ENCODE measurements around the gene ZSWIM3. TPM values are rescaled to one million over a fixed set of nuclear protein-coding genes. Genes with fewer than 3 reads are reported as not detected.

ZSWIM3 gene
- 4.4 and 5.3 TPM in 2 replicates for total RNA-seq

DNA sequence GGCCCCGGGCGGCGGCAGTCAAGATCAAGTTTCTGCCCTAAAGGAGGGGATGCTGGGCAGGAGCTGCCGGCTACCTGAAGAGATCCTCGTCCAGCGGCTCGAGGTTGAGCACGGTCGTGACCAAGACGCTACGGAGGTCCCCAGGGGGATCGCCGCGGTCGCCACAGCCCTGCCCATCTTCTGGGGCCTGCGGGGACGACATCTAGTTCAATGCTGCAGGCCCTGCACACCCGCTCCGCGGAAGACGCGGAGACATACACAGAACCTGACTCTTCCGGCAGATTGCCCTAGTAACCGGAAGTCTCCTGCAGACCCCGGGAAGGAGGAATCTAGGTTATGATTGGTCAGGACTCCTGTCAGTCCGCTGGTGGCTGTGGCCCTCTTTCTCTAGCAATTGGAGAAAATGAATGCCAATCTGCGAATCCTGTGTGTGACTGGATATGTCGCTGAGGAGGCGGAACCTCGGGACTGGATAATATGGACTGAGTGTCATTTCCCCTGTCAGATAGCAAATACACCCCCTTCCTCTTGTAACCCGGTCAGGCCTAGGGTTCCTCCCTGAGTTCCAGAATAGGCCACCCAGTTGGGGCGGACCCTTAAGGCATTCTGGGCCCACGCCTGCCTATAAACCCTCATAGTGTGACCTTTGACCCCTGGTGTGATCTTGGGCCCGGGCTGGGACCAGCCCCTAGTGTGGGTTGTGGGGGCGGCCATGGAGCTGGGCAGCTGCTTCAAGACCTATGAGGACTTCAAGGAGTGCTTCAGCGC is at the start of gene ZSWIM3, which contains the start of gene ACOT8:
ZSWIM3 (plus strand) TSS at position 501 of the 768 bp plus-strand sequence; CDS start at position 713, 212 bp downstream.
ACOT8 (minus strand) TSS at position 279 of the 768 bp plus-strand sequence; CDS start at position 202, 77 bp downstream.

DNA sequence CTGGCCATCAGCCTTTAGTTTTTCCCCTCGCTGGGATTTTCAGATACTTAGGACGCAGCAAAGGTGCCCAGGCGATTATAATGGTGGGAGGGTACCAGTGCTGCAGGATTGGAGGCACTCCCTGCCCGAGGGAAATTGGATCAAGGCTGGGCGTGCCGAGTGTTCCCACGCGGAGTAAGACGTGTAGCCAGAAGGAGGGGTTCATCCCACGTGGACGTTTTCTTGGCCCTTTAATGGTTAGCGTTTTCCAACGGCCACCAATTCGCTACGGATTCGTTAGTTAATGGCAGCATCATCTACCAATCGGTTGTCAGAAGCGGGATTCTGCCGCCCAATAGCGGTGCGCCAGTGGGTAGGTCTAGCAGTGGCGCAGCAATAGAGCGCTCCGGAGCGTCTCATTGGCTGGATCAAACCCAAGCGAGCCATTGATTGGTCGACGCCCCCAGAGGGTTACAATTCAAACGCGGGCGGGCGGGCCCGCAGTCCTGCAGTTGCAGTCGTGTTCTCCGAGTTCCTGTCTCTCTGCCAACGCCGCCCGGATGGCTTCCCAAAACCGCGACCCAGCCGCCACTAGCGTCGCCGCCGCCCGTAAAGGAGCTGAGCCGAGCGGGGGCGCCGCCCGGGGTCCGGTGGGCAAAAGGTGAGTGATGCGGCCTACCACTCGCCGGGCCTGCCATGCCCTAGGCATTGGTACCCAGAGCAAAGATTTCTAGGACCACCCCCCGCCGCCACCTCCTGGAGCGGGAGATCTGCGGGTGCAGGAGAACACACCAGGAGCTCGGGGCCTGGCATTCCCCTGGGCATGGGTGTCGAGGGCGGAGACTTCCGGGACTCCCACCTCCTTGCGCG is 45.0 kb upstream of the ZSWIM3 start, which contains the start of gene UBE2C:
UBE2C (plus strand) TSS at position 488 of the 849 bp plus-strand sequence; CDS start at position 540, 52 bp downstream.

DNA sequence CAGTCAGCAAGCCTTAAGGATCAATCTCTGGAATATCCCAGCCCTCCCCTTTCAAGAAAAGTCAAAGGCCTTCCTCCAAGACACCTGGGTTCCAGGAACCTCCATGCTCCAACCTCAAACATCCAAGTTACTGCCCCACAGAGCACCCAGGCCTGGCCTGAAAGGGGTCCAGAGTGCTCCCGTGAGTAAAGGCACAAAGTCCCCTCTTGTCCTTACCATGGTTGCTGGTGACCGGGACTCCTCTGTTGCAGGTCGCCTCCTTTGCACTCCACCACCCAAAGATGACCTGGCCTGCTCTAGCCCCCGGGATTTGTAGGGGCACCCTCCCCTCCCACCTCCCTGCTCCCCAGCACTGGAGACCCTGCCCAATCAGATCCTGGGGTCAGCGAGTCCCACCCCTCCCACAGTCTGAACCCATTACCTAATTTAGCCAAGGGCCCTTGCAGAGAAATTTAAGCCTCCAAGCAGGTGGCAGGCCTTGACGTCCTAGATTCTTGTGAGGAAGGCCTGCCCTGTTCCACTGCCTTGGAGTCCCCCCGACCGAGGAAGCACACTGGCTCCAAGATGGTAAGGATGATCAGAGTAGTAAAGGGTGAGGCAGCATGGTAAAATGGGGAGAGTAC is 30.3 kb upstream of the ZSWIM3 start, which contains the start of gene TNNC2:
TNNC2 (minus strand) TSS at position 283 of the 623 bp plus-strand sequence; CDS start at position 219, 64 bp downstream.

DNA sequence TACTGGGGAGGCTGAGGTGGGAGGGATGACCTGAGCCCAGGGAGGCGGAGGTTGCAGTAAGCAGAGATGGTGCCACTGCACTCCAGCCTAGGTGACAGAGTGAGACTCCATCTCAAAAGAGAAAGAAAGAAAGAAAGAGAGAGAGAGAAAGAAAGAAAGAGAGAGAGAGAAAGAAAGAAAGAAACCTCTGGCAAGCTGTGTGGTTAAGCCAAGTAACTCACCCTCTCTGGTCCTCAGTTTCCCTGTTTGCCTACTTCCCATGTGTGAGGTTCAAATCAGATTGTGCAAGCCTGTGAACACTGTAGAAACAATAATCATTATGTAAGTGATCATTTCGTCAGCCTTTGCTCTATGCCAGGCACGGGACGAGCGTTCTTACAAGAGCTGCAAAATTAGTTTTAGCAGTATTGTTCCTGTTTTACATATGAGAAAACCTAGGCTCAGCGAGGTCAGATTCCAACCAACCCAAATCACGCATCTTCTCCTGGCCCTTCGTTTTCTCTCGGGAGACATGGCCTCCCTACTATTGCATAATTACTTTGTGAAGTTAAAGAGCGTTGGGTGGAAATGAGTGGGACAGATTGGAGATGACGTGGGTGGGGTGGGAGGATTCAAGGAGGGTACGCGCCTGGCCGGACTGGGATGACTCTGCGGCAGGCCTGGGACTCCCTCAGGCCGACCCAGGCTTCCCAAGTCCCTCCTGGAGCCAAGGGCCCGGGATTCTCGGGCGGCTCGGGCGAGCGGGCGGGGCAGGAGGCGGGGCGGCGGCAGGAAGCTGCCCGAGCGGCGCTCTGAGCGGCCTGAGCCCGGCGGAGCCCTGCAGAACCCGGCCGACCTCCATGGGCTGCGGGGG is 24.2 kb upstream of the ZSWIM3 start, which contains the start of gene SNX21:
SNX21 (plus strand) TSS at position 770 of the 853 bp plus-strand sequence. CDS start 121 bp downstream, outside the sequence.

DNA sequence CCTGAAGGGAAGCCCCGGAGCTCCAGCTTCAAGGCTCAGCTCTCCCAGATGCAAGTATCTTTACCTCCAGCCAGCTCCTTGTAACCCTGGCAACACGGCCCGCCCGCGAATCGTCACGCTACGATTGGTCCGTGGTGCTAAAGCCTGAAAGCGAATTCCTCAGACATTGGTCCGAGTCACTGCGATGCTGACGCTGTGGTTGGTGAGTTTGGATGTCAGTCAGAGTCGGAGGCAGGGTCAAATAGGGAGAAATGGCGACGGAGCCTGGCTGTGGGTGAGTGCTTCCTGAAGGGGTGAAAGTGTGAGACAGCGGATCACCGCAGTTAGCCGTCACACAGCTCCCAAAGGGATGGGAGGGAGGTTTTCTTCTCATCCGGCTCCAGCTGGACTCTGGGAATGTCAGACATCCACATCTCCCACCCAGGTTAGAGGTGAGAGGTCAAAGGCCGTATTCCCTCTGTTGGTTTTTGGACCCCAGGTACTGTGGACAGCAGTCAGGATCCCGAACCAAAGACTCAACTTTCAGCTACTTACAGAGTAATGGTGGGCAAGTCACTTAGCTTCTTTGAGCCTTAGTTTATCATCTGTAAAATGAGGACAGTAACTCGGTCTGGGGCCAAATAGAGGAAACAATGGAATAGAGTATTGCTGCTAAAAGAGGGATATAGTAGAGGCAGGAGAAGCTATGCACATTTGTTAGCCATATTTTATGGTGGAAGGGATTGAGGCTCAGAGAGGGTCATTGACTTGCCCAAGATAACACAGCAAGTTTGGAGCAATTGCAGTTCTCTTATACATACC is 23.8 kb downstream of the ZSWIM3 start, which contains the start of gene ZSWIM1:
ZSWIM1 (plus strand) TSS at position 240 of the 801 bp plus-strand sequence. CDS start 1,366 bp downstream, outside the sequence.

DNA sequence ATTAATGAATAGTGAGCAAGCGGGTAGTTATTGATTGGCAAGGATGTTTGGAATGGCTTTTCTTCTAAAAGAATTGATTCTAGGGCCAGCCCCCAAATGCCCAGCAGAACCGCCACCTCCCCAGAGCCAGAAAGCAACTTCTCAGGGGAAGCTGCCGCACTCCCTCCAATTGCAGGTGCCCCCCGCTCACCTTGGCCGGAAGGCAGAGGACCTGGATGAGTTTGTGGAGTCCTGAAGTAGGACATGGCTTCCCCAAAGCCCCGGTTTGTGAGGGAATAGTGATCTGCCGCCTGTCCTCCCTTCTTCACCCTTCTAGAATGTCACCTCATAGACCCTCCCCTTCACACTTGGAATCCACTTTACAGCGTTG is 29.9 kb downstream of the ZSWIM3 start, which contains the start of gene SPATA25:
SPATA25 (minus strand) TSS at position 277 of the 370 bp plus-strand sequence; CDS start at position 245, 32 bp downstream.

DNA sequence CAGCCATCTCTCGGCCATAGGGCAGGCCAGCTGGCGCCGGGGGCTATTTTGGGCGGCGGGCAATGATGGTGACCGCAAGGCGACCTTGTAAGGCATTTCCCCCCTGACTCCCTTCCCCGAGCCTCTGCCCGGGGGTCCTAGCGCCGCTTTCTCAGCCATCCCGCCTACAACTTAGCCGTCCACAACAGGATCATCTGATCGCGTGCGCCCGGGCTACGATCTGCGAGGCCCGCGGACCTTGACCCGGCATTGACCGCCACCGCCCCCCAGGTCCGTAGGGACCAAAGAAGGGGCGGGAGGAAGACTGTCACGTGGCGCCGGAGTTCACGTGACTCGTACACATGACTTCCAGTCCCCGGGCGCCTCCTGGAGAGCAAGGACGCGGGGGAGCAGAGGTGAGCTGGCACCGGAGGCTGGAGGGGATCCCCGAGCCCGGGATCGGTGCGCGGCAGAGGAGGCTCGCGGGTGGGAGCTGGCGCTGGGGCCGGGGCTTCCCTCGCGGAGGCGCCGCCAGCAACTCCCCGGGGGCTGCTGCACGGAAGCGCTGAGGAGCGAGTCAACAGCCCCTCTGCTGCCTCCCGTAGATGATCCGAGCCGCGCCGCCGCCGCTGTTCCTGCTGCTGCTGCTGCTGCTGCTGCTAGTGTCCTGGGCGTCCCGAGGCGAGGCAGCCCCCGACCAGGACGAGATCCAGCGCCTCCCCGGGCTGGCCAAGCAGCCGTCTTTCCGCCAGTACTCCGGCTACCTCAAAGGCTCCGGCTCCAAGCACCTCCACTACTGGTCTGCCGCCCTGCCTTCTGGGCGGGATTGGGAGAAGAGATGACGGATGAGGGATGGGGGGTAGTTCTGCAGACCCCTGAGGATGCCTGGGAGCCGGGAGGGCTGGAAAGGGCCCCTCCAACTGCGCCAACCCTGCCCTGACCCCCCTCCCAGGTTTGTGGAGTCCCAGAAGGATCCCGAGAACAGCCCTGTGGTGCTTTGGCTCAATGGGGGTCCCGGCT is 33.9 kb downstream of the ZSWIM3 start, which contains the start of the genes CTSA and NEURL2:
CTSA (plus strand) TSS at position 351 of the 999 bp plus-strand sequence; CDS start at position 585, 234 bp downstream.
NEURL2 (minus strand) TSS at position 224 of the 999 bp plus-strand sequence; CDS start at position 7, 217 bp downstream.

DNA sequence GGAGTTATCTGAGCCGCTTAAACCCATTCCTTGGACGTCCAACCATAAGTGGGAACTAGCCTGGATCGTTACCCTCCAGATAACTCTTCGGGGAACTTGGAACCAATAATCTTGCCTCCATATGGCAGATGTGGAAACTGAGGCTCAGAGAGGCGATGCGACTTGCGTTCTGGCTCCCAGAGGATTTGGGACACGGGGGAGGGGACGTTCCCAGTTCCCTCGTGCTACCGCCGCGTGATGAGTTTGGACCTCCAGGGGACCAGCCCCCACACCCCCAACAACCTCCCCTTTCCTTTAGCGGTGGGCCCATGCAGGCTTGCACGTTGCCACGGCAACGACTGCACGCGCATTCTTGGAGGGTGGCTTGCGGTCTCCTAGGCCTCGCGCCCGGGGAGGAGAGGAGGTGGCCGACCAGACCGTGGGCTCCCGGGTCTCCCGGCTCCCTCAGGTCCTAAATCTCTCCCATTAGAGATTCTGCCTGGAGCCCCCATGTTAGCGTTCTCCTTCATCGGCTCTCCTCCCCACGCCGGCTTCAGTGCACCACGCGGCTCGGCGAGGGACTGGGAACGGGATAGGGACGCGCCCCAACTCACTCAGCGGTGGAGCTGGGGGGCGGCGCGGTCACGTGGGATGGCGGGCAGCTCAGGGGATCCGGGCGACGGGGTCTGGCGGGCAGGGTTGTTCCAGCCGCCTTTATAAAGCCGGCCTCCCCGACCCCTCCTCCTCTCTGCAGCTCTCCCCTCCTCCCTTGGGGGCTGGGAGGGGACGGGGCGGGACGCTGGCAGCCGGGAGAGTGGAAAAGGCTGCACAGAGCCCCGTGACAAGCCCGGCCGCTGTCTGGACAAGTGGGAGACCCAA is 54.3 kb downstream of the ZSWIM3 start, which contains the start of gene PLTP:
PLTP (minus strand) TSS at position 670 of the 858 bp plus-strand sequence. CDS start 703 bp downstream, outside the sequence.

Other genes starting within 250 kb of the ZSWIM3 start
- gene WFDC10A, start 227.9 kb upstream of the ZSWIM3 start, total RNA-seq: not detected in 2 replicates
- gene WFDC9, start 226.3 kb upstream of the ZSWIM3 start, total RNA-seq: not detected in 2 replicates
- gene WFDC11, start 187.4 kb upstream of the ZSWIM3 start, total RNA-seq: not detected in 2 replicates
- gene WFDC13, start 155.6 kb upstream of the ZSWIM3 start, total RNA-seq: not detected in 2 replicates
- 0.14 TPM in 1 of 2 replicates, not detected in the other for gene WFDC10B, start 152.6 kb upstream of the ZSWIM3 start, total RNA-seq
- gene SPINT4, start 135.3 kb upstream of the ZSWIM3 start, total RNA-seq: not detected in 2 replicates
- gene WFDC3, start 65.7 kb upstream of the ZSWIM3 start, total RNA-seq: 0.57 and 0.65 TPM in 2 replicates
- gene DNTTIP1, start 65.7 kb upstream of the ZSWIM3 start, total RNA-seq: 18.5 and 25.2 TPM in 2 replicates
- 3.6 and 4.3 TPM in 2 replicates for gene UBE2C, start 45.0 kb upstream of the ZSWIM3 start, total RNA-seq
- 1.00 and 1.1 TPM in 2 replicates for gene TNNC2, start 30.3 kb upstream of the ZSWIM3 start, total RNA-seq
- gene SNX21, start 23.8 kb upstream of the ZSWIM3 start, total RNA-seq: 36.4 and 46.2 TPM in 2 replicates
- 46.2 and 46.5 TPM in 2 replicates for gene ACOT8, start 222 bp upstream of the ZSWIM3 start, total RNA-seq
- 2.8 and 3.8 TPM in 2 replicates for gene ZSWIM1, start 23.6 kb downstream of the ZSWIM3 start, total RNA-seq
- 1.3 and 1.9 TPM in 2 replicates for gene SPATA25, start 30.0 kb downstream of the ZSWIM3 start, total RNA-seq
- gene NEURL2, start 33.6 kb downstream of the ZSWIM3 start, total RNA-seq: 4.8 and 5.9 TPM in 2 replicates
- 71.4 and 108 TPM in 2 replicates for gene CTSA, start 33.7 kb downstream of the ZSWIM3 start, total RNA-seq
- 18.3 and 19.0 TPM in 2 replicates for gene PLTP, start 54.5 kb downstream of the ZSWIM3 start, total RNA-seq
- 5.1 and 5.3 TPM in 2 replicates for gene PCIF1, start 77.1 kb downstream of the ZSWIM3 start, total RNA-seq
- 9.5 and 11.7 TPM in 2 replicates for gene ZNF335, start 114.6 kb downstream of the ZSWIM3 start, total RNA-seq
- not detected in 2 replicates for gene MMP9, start 151.3 kb downstream of the ZSWIM3 start, total RNA-seq
- gene SLC12A5, start 171.6 kb downstream of the ZSWIM3 start, total RNA-seq: 0.28 and 0.55 TPM in 2 replicates
- 5.0 and 7.2 TPM in 2 replicates for gene NCOA5, start 232.3 kb downstream of the ZSWIM3 start, total RNA-seq

Measured in smooth muscle cell of bladder (primary cell).